Activated CD8-positive, alpha-beta memory T cell treated with anti-CD3 and anti-CD28 coated beads for 48 hours (primary cell): ENCODE data around the gene ADAM12.
"Not testable (repeated sequence)": the region's sequence is repeated elsewhere in the genome, so short reads cannot be mapped to it uniquely, and the experiment has no call there.

Experiments used
- DNase-seq, 3 experiments: peaks; one replicate each; pipeline ENCODE4 v3.0.0-alpha.2; 2020; ENCODE audit warnings: low read depth in 2 of 3, low spot score in 2 of 3

ADAM12 gene

GRCh38 chr10:126402721-126403695 lies 14.7 kb upstream of the ADAM12 start:
- no peak for DNase-seq

GRCh38 chr10:126400641-126401040 lies 12.4 kb upstream of the ADAM12 start:
- DNase-seq, result no peak

DNA sequence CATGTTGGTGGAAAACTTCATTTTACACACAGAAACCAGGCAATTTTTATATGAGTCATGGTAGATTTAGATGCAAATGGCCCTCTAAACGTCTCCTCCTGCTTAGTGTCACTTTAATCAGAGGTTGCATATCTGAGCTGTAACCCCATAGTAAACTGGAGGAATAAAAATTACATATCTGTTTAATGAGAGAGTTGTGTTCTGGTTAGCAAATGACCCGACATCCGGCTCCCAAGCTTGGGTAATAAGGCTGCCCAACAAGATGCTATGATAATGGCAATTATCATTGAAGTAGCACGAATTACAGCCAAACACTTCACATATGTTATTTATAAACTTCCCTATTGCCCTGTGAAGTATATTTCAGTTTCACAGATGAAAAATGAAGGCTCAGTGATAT lies 10.6 kb upstream of the ADAM12 start:
- DNase-seq, result no peak

GRCh38 chr10:126398383-126398743 lies 10.1 kb upstream of the ADAM12 start:
- no peak for DNase-seq

DNA sequence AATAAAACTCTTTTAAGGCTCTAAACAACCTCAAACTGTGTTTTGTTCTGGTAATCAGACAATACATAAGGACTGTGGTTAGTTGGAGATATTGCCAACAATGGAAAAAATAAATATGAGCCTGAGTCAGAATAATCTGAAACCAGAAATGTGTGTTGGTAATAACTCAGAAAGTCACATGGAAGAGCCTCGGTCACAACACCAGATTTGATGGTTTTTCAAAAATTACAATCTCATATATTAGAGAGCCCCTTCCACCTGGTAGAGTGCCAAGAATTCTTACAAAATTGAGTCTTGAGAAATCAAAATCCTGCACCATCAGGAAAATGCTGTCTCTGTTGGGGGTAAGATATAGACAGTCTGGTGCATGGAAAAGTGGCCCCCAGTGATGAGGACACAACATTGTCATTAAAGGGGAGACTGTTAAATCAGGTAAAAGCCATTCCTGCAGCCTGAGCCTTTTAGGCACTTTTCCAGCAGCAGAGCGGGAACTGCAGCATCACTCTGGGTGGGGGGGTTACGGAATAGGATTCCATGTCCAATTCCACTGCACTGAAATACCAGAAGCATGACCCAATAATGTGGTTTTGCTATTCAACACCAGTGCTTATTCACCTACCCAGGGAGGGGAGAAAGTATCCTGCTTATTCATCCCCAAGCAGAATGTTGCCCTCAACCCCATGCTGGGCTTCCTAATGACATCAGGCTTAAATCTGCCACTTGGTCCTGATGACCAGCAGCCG lies 9.5 kb upstream of the ADAM12 start:
- no peak for DNase-seq

- no peak for DNase-seq
These were observed 8.9 kb upstream of the ADAM12 start for GRCh38 chr10:126397156-126397555.

DNA sequence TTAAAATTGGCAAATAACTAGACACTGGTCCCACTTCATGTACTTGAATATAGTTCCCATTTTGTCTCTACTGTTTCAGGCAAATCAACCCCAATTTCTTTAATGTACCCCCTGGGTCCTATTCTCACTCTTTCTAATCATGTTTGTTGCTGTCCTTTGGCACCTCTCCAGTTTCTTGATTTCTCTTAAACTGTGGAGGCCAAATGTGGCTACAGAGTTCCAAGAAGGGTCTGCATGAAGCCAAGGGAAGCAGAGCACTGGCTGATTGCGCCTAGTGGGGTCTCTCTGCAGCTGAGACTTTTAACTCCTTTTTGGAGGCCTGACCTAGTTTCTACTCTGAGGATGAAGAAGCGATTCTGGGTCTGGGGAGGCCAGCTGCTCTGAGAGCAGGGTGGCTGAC lies 6.7 kb upstream of the ADAM12 start:
- DNase-seq, result no peak

DNA sequence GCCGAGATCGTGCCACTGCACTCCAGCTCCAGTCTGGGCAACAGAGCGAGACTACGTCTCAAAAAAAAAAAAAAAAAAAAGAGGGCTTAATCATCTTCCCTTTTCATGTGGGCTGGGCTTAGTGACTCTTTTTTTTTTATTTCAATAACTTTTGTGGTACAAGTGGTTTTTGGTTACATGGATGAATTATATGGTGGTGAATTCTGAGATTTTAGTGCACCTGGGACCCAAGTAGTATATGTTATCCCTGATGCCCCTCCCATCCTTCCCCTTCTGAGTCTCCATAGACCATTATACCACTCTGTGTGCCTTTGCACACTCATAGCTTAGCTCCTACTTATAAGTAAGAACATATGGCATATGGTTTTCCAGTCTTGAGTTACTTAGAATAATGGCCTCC lies 4.8 kb upstream of the ADAM12 start:
- DNase-seq, result no peak

GRCh38 chr10:126392469-126392868 lies 4.2 kb upstream of the ADAM12 start:
- DNase-seq, result no peak

DNA sequence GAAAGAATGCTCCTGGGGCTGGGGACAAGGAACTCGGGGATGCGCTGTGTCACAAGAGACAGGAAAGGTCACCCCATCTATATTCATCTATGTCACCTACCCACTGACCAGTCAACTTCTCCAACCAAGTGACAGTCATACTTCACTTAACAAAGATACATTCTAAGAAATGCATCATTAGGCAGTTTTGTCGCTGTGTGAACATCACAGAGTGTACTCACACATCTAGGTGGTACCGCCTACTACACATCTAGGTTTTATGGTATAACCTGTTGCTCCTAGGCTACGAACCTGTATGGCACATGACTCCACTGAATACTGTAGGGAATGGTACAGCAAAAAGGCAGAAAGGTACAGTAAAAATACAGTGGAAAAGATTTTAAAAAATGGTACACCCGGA lies 3.8 kb upstream of the ADAM12 start:
- no peak for DNase-seq

- no peak for DNase-seq
These were observed 3.1 kb upstream of the ADAM12 start for GRCh38 chr10:126391192-126391885.

DNA sequence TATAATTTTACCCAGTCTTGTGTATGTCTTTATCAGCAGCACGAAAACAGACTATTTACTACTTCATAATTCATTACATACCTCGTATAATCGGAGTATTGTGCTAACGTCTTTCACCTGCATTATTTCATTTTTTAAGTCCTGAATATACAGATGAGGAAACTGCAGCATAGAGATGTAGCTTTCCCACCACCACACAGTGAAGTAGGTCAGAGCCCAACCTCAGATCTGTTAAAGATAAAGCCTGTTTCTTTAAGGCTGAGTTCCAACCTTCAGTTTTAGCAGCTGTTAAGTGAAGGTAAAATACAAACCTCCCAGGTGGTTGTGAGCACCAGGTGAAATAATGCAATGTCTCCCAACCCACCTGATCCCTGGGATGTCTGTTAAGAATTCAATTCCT lies 2.0 kb upstream of the ADAM12 start:
- DNase-seq, result no peak

DNA sequence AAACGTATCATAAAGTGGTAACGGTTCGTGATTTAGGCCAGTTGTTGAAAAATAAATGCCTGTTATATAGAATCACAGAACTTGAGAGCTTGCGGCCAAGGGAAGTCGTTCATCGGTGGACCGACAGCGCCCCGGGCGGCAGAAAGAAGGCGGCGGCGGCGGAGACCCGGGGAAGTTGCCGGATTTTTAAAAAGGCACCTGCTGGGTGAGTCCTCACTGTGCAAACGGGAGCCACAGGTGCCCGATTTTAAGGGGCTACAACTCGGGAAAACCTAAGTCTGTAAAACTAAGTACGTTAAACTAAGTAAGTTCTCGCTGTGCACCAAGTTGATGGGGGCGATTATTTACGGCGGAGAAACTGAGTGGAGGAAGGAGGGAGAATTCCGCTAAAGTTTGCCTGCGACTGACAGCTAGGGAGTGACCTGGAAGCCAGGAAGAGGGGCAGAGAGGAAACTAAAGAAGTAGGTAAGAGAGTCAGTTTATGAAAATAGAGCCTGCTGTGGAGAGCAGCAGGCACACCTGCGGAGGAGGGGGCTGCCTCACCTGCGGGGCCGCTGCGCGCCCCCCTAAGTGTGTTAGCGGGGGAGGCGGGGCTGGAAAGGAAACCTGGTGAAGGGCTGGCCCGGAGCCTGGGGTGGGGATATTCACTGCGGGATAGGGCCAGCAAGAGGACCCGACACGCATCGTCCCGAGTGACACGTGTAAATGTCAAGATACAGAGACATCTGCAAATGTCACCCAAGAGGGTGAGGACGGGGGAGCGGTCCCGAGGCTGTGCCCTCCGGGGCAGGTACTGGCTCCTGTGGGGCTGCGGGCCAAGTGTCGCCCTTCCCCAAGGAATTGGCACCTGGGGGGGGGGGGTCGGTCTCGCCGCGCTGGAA lies 996 bp downstream of the ADAM12 start:
- DNase-seq, result peak in 1 of 3 experiments; percentile 4

GRCh38 chr10:126384269-126384873 lies 3.9 kb downstream of the ADAM12 start:
- no peak for DNase-seq

DNA sequence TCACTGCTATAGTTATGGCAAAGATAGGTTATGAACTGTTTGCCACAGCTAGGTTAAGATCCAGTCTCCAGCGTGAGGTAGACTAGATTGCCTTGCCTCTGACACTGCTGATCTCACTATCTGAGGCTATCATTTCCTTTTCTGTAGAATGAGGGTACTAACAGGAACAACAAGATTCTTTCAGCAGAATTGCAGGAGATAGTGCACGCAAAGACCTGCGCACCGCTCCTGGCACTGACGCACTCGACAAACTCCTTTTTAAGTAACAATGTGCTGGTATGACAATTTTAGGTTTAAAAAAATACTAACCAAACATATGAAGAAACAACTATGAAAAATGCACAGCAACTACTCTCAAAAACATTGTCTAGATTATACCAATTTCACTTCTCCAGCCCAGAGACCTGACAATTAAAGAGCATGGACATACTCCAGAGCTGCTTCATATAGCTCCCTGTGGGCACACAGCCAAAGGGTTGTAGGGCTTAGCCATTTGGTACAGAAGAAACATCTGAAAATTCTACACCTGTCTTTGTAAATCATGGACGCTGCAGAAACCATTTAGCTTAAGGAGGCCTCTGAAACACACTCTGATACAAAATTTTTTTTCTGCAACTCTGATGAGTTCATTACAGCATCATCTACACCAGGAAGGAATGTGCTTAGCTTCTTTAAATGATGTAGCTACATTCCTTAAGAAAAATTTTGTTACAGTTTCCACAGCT lies 7.8 kb downstream of the ADAM12 start:
- no peak for DNase-seq

GRCh38 chr10:126379166-126379565 lies 9.1 kb downstream of the ADAM12 start:
- not testable (repeated sequence) for DNase-seq

- DNase-seq, result no peak
These were observed 11.3 kb downstream of the ADAM12 start for GRCh38 chr10:126376956-126377355.

DNA sequence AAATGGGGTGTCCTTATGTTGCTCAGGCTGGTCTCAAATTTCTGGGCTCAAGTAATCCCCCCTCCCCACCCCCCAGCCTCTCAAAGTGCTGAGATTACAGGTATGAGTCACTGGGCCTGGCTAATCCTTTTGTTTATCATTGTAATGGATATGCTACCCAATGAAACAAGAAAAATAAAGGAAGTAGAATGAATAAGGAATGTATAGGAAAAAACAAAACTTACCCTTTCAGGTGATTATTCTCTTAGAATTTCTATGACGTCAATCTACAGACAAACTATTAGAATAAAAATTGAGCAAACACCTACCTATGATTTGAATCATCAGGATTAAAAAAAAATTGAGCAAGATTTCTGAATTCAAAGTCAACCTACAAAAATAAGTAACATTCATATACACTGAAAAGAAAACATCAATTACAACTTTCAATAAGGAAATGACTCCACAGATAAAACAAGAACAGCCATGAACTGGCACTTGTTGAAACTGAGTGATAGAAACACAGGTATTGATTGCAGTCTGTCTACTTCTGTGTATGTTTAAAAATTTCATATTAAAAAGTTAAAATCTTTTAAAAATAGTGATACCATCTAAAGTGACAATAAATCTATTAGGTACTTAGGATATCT lies 12.2 kb downstream of the ADAM12 start:
- no peak for DNase-seq

DNA sequence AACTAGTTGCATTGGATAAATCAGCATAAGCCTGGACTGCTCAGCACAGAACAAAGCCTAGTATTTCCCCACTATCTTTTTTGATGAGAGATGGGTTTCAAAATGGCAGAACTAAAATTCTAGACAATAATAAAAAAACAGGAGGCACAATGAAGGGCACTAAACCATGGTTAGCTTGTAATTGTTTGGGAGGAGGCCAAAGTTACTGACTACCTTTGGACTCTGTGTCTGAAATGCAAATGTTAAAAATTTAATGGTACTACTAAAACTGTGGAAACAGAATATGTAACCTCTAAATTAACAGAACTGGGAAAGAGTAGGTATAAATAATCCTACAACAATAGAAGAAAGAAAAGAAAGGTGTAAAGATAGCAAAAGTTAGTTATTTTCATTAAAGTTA lies 13.0 kb downstream of the ADAM12 start:
- DNase-seq, result no peak
